GM23338 (cell line): ENCODE measurements around the gene HRK.

Source experiments
- CREB1 ChIP-seq: fragments of 250-450 bp; sonication (Bioruptor Pico); IDR thresholded peaks from 2 replicates; pipeline ENCODE4 v1.5.0; 2020; ENCODE audit warnings: low read depth, mild to moderate bottlenecking, moderate library complexity
- CTCF ChIP-seq, 2 experiments: fragments of 200-600 bp in 1 of 2; sonication (generic) in 1 of 2; conservative IDR thresholded peaks; 2 replicates each; pipeline versions ENCODE4 v1.5.1 to v1.6.1; 2016 to 2017; ENCODE audit warnings: antibody characterized with exemption in 2 of 2, low read depth in 2 of 2, mild to moderate bottlenecking in 2 of 2, moderate library complexity in 1 of 2
- EZH2 ChIP-seq: fragments of 200-600 bp; sonication (generic); IDR thresholded peaks from one replicate; pipeline ENCODE4 v1.8.0; 2017; ENCODE audit warnings: antibody characterized with exemption, mild to moderate bottlenecking, low read depth; ENCODE audit not compliant: unreplicated experiment
- EZH2phosphoT487 ChIP-seq: fragments of 200-600 bp; sonication (generic); IDR thresholded peaks from one replicate; pipeline ENCODE4 v1.8.1; 2018; ENCODE audit warnings: antibody characterized with exemption; ENCODE audit not compliant: unreplicated experiment
- NANOG ChIP-seq: IDR thresholded peaks from 2 replicates; pipeline ENCODE4 v1.6.1; 2016; ENCODE audit warnings: antibody characterized with exemption, borderline replicate concordance
- POLR2AphosphoS5 ChIP-seq: IDR thresholded peaks from 2 replicates; pipeline ENCODE4 v1.6.1; 2016; ENCODE audit warnings: antibody characterized with exemption, low read depth
- REST ChIP-seq: IDR thresholded peaks from one replicate; pipeline ENCODE4 v1.6.1; 2018; ENCODE audit warnings: antibody characterized with exemption; ENCODE audit not compliant: unreplicated experiment
- STAT1 ChIP-seq: IDR thresholded peaks from one replicate; pipeline ENCODE4 v1.6.1; 2016; ENCODE audit warnings: antibody characterized with exemption; ENCODE audit not compliant: unreplicated experiment
- ZNF114 ChIP-seq: fragments of 250-450 bp; sonication (Bioruptor Pico); IDR thresholded peaks from 2 replicates; pipeline ENCODE4 v1.5.0; 2020; ENCODE audit warnings: mild to moderate bottlenecking, moderate library complexity

GRCh38 chr12:116827432-116827831, 53.8 kb downstream of the HRK start:
- TF ChIP-seq CTCF (conservative IDR thresholded peaks at IDR 0.05; ENCODE audit: low read depth in 2 of 2) (no peak), EZH2phosphoT487 (no peak), EZH2 (no peak), REST (no peak), POLR2AphosphoS5 (no peak), CREB1 (CRISPR knock-in tag) (no peak), STAT1 (no peak), ZNF114 (CRISPR knock-in tag) (no peak), NANOG (no peak)
